ENCODE measurements around the gene TNNC1. TPM values are rescaled to one million over a fixed set of nuclear protein-coding genes. Genes with fewer than 3 reads are reported as not detected.

TNNC1 gene
- total RNA-seq, 1 donor from 2014 or later = not detected

DNA sequence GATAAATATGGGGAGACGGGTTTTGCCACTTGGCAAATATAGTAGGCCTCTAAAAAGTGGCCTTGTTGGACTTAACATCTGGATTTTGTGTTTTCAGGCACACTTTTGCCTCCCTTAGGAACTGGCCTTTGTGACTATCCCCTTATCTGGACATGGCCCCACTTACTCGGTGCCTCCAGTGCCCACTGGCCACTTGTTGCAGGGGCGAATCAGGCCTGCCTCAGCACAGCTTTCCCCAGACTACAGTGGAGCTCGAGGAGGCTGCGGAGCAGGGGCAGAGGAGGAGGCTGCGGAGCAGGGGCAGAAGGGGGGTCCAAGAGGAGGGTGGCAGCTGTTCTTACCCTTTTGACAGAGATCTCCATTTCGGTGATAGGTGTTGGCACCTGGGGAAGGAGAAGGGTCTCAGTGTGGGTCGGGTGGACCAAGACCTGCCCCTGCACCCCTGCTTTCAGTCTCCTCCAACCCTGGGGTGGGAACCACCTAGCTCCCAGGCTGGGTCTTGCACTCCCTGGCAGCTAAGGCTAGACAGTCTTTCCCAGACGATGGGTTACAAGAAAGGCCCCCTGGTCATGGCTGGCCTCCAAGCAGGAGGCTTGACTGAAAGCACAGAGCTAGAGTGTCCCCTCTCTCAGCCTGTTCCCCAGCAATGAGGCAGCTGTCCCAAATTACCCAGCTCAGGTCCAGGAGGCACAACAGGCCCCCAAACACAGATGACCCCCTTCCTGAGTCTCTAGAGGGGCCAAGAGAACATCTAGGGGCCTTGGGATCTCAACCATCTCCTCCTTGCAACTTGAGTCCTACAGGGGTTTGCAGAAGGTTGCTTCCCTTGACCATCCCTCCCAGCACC, 15.0 kb downstream of the TNNC1 start:
- Mint-ChIP-seq H3K36me3 (ENCODE audit: low read depth) (no peaks in the 10 kb centered on the region), H3K4me3 (no peak overlapping the region), H3K9me3 (no peaks in the 10 kb centered on the region), H3K27me3 (ENCODE audit: low read depth) (no peaks in the 10 kb centered on the region), H3K27ac (ENCODE audit: unreplicated experiment) (no peak overlapping the region), H3K4me1 (peaks cover 12% of the 10 kb centered on the region)
- DNase-seq (ENCODE audit: low read depth, low spot score) = no peak
- TF ChIP-seq, protein P1, sequence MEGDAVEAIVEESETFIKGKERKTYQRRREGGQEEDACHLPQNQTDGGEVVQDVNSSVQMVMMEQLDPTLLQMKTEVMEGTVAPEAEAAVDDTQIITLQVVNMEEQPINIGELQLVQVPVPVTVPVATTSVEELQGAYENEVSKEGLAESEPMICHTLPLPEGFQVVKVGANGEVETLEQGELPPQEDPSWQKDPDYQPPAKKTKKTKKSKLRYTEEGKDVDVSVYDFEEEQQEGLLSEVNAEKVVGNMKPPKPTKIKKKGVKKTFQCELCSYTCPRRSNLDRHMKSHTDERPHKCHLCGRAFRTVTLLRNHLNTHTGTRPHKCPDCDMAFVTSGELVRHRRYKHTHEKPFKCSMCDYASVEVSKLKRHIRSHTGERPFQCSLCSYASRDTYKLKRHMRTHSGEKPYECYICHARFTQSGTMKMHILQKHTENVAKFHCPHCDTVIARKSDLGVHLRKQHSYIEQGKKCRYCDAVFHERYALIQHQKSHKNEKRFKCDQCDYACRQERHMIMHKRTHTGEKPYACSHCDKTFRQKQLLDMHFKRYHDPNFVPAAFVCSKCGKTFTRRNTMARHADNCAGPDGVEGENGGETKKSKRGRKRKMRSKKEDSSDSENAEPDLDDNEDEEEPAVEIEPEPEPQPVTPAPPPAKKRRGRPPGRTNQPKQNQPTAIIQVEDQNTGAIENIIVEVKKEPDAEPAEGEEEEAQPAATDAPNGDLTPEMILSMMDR (conservative IDR thresholded peaks at IDR 0.05) = no peak

DNA sequence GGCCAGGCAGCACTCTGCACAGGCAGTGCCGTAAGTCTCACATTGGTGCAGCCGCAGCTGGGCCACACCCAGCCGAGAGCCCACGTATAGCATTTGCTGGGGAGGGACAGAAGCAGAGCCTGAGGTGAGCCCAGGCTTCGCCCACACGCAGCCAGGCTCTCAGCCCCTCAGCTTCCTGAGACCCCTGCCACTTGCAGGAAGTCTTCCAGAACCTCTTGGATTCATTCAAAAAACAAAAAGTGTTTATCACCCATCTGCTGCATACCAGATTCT, 15.8 kb downstream of the TNNC1 start:
- Mint-ChIP-seq H3K4me1 (peaks cover 18% of the 10 kb centered on the region), H3K27me3 (ENCODE audit: low read depth) (no peaks in the 10 kb centered on the region), H3K4me3 (no peak overlapping the region), H3K9me3 (no peaks in the 10 kb centered on the region), H3K27ac (ENCODE audit: unreplicated experiment) (no peak overlapping the region), H3K36me3 (ENCODE audit: low read depth) (no peaks in the 10 kb centered on the region)
- no peak for DNase-seq (ENCODE audit: low read depth, low spot score)
- TF ChIP-seq, protein P1 (conservative IDR thresholded peaks at IDR 0.05) = no peak

GRCh38 chr3:52437326-52438103, 16.3 kb downstream of the TNNC1 start:
- Mint-ChIP-seq H3K36me3 (ENCODE audit: low read depth) (no peaks in the 10 kb centered on the region), H3K27ac (ENCODE audit: unreplicated experiment) (peak overlapping the region; percentile 12), H3K4me1 (peaks cover 18% of the 10 kb centered on the region), H3K9me3 (no peaks in the 10 kb centered on the region), H3K27me3 (ENCODE audit: low read depth) (no peaks in the 10 kb centered on the region), H3K4me3 (no peak overlapping the region)
- TF ChIP-seq, protein P1 (conservative IDR thresholded peaks at IDR 0.05) = no peak
- no peak for DNase-seq (ENCODE audit: low read depth, low spot score)

DNA sequence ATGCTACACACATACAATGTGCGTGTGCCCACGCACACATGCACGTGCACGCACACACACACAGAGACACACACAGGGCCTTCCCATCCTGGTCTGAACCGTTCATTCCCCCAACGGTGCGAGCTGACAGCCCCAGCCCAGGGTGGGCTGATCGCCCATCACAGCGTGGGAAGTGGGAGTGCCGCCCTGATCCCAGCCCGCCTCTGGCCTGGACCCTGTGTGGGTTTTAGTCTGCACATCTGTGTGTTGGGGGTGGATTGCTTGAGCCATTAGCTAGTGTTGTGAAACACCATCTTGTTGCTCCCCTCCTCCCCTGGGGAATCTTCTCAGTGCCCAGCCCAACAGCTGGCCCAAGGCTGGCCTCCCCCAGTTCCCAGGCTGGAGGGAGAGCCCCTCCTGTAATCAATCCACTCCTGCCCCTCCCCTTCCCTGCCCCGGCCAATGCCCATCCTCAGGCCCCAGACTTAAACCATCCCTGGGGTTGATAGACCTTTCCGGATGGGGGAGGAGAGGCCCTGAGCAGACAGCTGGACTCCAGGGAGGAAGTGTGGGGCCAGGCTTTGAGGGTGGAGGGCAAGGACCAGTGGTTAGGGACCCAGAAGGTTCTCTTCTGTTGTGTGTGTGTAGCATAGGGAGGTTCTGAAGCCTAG, 17.2 kb downstream of the TNNC1 start:
- TF ChIP-seq, protein P1 (conservative IDR thresholded peaks at IDR 0.05) = no peak
- Mint-ChIP-seq H3K27ac (ENCODE audit: unreplicated experiment) (peak overlapping the region; percentile 12), H3K4me3 (no peak overlapping the region), H3K27me3 (ENCODE audit: low read depth) (no peaks in the 10 kb centered on the region), H3K9me3 (no peaks in the 10 kb centered on the region), H3K36me3 (ENCODE audit: low read depth) (no peaks in the 10 kb centered on the region), H3K4me1 (peaks cover 23% of the 10 kb centered on the region)
- DNase-seq (ENCODE audit: low read depth, low spot score) = no peak

DNA sequence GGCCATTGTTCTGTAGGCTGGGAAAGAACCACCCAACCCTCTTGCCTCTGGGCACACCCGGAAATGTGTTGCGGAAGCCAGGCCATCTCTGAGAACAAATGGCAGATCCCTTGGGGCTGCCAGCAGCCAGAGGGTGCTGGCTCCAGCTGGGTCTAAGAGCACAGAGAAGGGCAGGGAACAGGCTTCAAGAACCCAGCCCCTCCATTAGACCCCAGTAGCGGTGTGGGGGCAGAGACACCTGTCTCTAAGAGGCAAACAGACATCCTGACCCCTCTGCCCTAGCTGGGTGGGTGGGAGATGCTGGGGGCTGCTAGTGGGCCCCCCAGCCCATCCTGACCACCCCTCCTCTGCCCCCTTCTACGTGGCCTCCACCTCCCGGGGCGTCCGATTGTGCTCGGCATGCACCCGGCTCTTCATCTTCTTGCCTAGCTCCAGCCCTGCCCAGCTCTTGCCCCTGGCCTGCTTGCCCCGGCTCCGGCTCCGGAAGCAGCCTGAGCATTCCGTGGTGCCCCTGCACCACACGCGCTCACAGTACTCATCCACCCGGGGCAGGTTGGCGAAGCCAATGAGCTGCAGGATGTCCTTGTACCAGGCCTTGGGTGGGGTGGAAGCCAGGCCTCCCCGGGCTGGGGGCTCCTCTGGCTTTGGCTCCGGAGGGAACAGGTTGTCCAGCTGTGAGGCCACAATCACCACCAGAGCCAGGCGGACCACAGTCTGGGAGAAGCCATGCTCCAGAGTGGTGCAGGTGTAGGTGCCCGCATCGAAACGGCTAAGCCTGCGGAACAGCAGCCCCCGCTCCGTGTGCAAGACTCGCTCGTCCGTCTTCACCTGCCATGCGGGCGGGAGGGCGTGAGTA, 18.4 kb downstream of the TNNC1 start:
- H3K27me3 Mint-ChIP-seq (ENCODE audit: low read depth) = no peaks in the 10 kb centered on the region
- no peak overlapping the region for H3K4me3 Mint-ChIP-seq
- TF ChIP-seq, protein P1 (conservative IDR thresholded peaks at IDR 0.05) = no peak
- no peaks in the 10 kb centered on the region for H3K9me3 Mint-ChIP-seq
- DNase-seq (ENCODE audit: low read depth, low spot score) = no peak
- no peaks in the 10 kb centered on the region for H3K36me3 Mint-ChIP-seq (ENCODE audit: low read depth)
- peaks cover 26% of the 10 kb centered on the region for H3K4me1 Mint-ChIP-seq
- no peak overlapping the region for H3K27ac Mint-ChIP-seq (ENCODE audit: unreplicated experiment)

All from neural crest cell (in vitro differentiated cells).